ENCODE measurements around the gene LRP1B.
A peak's percentile ranks its signal among the peaks of the same experiment; 100 is the strongest.

LRP1B gene

DNA sequence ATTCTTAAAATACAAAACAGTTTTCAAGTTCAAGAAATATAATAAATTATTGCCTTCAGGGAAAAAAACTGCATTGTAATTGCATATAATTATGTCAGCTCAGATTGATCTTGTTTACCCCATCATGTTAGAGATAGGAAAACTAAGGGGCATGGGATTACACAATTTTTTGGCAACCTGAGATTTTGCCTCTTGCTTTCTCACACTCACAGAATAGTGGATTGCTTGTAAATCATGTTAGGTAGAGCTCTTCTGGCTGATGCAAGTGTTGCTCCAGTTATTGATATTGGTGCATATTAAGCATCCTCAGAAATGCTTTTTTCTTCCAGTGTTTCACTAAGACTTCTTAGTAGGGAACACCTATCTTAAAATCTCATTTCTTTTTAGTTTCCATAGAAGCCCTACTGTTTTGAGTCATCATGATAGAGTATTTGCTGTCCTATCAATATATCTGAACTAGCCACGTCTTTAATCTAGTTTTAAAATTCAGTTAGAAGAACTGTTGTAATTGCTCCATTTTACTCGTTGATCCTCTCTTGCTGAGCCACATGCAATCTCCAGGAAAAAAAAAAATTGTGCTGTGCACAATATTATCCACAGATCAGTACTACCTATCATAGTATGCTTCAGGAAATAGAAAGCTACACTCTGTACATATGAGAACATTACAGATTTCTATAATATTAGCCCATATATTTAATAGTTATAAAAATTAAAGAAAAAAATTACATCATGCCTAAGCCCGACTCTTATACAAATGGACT lies 393.1 kb downstream of the LRP1B start:
- no peak for DNase-seq

DNA sequence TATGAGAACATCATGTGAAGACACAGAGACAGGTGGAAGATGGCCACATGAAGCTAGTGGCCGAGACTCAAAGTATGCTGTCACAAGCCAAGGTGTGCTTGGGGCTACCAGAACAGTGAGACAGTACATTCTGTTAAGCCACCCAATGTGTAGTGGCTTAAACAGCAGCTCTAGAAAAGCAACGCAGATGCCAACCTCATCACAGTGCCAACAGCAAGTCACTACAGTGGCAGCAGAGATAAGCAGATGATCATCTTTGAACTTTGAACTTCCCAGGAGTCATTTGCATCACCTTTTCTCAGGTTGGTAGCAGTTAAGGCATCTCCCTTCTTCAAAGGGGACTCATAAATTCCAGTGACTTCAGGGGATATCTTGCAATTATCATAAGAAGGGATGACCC lies 394.4 kb downstream of the LRP1B start:
- no peak for DNase-seq

DNA sequence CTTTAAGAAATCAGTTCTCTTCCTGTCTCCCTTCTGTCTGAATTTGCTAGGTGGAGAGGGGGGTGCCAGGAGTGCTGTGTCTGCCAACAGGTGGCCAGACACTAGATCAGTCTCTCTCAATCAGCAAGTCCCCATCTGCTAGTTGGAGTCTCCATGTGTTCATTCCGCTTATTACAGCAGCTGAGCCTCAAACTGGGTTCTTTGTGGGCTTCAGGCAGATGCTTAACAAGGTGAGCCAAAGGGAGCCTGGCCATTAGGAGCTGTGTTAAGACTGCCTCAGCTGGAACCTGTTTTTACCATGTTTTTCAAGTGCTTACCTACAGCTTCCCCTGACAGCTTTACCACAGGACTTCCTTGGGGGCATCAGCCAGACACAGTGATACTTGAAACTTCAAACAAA lies 401.9 kb downstream of the LRP1B start:
- no peak for DNase-seq

DNA sequence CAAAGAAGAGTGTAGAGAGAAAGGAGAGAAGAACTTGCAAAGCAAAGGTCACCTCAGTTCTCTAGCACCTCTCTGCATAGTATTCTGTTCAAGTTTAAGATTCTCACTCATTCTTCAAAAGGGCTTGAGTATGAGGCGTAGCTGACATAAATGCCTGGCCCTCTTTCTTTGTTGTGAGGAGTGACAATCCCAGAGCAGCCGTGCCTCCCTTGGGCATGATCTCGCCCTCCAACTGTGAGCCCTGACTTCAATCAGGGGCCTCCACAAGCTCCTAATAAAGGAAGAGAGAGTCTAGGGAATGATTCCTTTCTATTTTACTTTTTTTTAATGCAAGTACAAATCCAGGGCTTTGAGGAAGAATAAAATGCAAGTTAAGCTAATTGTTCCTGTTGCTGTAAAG lies 402.7 kb downstream of the LRP1B start:
- DNase-seq, result no peak

DNA sequence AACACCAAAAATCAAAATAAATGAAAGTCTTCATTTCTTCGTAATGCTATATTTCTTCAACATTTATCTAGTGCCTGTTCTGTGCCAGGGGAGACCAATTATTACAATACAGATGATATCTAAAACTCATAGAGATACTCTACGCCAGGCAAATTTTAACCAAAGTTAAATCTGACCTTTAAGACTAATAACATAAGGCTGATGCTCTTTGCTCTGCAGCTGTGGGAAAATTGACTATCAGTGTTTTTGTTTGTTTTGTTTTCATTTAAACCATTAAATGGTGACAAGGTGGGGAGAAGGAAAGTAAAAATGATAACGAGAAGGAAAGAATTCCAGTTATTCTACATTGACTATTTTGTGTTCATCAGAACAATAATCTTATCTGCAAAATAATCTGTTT lies 406.4 kb downstream of the LRP1B start:
- no peak for DNase-seq

DNA sequence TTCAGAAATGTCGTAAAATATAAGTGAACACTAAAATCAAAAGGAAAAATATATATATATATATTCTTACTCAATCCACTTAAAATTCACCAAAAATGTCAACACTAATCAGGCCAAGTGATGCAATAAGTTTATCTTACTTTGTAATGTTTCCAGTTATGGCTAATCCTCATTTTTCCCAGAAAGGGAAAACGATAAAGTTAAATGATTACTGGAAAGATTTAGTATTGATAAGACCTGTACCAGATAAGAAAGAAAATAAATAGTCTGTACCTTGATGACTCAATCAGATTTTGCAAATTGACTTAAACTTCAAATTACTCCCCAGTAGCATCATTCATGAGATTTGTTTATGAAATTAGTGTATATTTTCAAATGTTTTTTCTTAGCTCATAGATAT lies 407.0 kb downstream of the LRP1B start:
- no peak for DNase-seq

DNA sequence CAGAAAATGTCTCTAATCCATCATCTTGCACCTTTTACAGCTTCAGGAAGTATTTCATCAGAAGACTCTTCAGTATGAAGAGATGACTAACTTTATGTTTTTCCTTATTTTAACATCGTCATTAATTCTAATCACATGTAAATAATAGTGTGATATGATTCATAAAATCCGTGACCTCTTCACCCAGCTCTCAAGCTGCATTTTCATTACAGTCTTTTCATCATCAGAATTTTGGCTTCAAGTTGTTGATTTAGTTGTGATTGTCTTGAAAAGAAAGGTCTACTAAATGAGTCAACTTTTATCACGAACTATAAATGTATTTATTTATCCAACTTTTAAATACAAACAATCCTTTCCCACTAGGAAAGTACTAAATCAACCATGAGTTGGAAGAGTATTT lies 410.3 kb downstream of the LRP1B start:
- DNase-seq, result no peak

DNA sequence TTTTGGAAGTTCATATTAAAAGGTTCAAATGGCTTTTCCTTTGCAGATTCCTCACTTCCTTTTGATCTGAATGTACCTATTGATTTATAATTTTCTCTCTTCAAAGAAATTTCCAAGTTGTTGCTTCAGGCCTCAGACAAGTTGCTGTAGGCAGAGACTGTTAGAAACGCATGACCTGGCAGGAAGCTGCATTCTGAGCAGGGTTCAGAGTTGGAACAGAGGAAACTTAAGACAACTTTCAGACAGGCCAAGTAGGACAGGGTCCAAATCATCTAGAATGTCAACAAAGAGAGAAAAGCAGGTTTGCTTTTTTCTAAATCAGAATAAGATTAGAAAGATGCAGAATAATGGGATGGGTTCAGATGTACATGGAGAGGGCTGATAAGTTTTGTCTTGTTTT lies 416.3 kb downstream of the LRP1B start:
- DNase-seq, result no peak

DNA sequence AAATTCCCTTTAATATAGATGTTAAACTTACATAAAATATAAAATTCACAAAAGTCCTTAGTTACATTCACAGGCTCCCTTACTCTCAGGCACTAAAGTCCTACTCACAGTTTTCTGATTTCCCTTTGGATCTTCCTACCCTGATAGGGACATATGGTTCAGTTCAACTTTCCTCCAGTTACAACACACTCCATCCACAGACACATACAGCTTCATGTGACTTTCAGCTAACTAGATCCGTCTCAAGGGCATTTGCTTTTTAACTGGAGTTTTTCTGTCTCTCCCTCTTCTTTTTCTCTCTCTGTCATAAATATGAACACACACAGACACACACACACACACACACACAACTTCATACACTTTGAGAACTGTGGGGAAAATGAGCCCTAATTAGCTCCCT lies 419.2 kb downstream of the LRP1B start:
- DNase-seq, result no peak

DNA sequence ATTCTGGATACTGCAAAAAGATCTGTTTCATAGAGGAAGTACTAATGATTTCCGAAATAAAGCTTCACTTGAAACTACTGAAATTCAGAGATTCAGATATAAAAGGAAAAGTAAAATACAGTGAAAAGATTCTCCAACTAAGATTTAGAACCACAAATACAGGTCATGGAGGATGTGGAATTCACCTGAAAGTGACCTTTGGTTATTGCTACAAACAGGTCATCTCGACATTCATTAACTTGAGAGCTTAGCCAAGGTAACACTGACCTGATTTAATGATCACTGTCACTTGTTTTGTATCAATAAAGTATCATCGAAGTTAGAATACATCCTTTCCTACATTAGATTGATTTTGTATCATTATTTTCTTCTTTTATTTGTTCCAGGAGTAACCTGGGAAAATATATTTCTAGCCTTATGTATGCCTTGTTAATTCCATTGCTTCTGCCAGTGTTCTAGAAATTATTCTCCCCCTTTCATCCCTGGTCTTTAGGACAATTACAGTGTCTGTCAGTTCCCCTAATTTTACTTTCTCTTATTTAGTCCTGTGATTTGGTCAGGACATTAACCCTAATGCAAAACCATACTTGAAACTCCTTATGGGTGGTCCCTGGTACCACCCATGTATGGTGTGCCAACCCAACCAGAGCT lies 420.1 kb downstream of the LRP1B start:
- DNase-seq, result no peak

DNA sequence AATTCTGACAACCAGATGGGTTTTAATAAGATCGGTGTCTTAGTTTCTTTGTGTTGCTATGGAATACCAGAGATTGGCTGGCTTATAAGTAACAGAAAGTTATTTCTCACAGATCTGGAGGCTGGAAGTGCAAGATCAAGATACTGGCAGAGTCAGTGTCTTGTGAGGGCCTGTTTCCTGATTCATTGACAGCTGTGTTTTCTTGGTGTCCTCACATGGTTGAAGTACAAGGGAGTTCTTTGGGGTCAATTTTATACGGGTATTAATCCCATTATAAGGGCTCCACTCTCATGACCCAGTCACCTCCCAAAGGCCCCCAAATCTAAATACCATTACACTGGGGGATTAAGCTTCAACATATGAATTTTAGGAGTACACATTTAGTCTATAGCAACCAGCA lies 421.1 kb downstream of the LRP1B start:
- no peak for DNase-seq

DNA sequence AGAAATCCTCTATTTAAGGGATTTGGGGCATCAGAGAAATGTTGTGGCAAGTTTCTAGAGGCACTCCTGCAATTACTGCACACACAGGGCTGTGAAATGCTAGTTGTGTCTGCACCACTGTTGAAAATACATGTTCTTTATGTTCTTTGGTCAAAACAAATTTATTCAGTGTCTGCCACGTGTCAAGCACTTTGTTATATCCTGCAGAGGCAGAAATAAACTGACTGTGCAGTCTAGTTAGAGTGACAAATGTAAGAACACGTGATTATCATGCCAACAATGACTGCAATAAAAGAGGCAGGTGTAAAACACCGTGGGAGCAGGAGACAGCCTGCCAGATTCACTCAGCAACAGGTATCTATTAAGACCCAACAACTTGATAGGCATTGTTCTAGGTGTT lies 423.3 kb downstream of the LRP1B start:
- no peak for DNase-seq

DNA sequence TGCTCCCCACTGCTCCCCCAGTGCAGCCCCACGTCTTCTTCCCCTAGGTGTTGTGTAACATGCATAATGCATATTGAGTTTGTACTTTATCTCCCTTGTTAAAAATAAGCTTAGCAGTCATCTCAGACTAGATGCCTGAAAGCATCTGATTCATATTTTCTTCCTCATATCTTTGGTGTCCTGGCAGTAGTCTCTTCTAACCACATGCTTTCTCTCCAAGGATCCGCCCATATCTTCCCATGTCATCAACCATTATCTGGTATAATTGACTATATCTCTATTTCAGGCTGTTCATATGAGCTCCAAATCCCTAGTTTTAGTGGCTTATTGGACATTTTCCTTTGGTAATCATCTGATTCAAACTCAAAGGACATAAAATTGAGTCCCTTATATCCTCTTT lies 426.3 kb downstream of the LRP1B start:
- no peak for DNase-seq

DNA sequence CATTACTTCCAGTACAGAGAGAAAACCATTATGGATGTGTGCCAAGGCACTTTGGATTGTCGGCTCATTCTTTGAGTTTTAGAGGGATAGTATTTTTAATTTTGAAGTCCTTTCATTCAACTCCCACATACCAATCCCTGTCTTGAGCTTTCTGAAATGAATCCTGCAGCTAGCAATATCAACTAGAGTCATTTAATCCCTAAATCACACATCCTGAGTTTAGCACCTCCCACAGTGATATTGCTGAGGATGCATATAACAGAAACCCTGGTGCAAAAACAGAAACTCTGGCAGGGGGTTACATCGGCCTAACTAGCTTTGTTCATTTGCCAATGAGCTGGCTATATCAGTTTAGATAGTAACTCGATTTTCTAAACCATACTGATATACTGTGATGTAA lies 427.3 kb downstream of the LRP1B start:
- DNase-seq, result no peak

DNA sequence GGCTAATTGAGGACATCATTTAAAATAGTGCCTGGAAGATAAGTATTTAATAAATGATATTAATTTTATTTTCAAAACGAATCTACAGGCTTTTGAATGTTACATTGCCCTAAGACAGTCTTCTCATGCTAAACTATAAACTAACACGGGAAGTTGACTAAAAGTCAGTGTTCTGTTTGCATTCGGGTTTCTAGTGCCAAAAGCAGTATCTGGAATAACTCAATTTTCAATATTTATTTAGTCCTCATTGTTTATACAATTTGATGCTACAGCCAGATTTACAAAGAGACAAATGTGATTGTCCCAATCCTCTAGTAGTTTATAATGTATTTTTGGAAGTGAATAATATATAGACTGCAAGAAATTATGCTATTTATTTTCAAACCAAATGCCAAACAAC lies 429.2 kb downstream of the LRP1B start:
- DNase-seq, result no peak

DNA sequence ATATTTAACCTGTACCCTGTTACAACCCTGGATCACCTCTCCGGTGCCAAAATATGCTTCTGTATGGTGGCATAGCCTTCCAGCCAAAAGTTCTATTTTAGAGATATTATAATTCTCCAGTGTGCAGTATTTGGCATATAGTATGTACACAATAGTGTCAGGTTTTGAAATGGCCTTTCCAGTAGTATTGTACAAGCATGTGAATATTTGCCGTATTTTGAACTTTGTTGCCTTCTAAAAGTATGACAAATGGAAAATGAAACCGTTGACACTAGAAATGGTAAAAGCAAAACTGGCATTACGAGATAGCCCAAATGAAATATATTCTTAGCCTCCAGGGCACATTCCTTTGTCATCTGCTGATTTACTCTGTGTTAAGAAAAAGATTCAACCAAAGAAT lies 431.2 kb downstream of the LRP1B start:
- no peak for DNase-seq

DNA sequence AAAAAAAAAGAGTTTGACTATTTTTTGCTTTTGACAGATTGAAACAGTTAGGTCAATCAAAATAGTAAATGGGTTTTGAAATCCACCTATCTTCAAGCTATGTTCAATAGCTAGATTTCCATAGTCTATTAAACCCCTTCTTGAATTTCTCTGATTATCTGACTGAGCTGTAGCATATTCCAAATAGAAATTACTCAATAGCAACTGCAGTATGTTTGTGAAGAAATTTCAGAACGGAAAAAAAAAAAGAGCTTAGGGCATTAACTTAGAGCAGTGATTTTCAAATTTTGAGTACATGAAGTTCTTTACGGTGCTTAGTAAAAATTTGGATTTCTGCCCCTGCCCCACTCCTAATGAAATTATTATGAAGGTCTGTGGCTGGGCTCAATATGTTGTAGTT lies 432.3 kb downstream of the LRP1B start:
- DNase-seq, result no peak

DNA sequence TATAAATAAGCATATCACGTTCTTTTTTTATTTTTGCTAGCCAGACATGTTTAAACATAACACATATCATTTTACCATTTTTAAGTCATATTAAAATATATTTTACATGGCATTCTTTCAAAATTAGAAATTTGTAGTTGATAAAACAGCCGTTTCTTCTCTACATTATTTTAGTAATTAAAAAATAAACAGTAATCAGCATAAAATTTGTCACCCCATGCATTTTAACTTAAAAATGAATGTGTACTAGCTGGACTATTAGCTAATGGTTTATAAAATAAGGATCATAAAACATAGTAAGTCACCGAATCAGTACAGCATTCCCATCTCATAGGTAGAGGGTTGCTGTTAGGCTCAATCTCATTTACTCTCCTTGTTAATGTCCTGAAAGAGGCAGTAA lies 433.8 kb downstream of the LRP1B start:
- no peak for DNase-seq

DNA sequence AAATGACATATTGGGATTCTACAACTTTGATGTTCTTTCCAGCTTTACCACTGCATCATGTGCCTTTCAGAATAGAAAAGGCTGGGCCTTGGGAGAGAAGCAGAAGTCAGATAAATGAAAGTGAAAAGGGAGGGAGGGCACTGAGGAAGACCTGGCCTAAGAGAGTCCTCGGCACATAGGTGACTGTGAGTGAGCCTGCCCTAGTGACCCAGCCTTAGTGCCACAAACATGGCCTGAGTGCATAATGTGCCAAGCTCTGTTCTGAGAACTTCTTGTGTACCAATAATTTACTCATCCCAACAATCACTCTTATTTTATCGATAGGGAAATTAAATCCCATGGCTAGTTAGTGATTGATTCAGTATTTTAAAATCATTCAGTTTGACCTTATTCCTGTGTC lies 436.6 kb downstream of the LRP1B start:
- no peak for DNase-seq

DNA sequence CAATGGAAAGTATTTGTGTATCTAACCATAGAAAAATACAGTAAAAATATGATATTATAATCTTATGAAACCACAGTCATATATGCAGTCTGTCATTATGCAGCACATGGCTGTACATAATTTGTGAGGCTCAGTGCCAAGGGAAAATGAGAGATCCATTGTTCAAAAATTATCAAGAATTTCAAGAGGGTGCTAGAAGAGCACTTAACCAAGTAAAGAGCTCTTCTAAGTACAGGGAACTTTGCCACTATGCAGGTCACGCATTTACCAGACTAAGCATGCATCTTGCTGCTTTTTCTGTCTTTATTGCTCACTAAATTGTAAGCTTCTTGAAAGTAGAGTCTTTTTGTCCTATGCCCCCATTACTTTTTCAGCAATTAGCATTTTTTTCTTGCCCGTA lies 438.0 kb downstream of the LRP1B start:
- peak; percentile 2 to 22 for DNase-seq

DNA sequence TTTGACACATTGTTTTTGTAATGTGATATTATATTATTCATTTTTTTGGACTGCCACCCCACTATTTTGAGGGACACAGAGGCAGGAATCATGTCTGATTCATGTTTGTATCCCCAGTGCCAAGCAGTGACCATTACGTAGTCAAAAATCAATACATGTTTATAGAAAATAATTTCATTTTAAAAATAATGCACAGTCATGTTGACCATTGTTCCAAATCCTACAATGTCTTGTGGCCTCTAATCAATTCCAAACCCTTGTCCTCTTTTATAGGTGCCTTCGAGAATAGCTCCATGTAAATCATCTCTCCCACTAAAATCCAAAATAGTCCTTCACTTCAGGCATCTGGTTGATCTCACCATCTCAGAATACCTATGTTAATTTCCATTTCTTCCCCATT lies 454.7 kb downstream of the LRP1B start:
- DNase-seq, result no peak

DNA sequence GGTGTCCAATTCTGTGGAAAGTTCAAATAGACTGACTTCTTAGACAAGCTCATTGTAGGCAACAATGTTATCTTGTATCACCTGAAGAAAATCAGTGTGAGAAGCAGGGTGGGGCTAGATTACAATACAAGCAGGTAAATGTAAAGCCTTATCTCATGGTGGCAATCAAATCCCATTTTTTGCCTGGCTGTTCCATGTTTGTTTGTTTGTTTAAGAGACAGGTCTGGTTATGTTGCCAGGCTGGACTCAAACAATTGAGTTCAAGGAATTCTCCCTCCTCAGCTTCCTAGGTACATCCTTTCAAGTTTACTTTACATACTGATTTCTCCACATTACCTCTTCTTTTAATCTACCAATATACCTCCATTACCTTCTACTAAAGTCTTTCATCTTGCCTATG lies 464.6 kb downstream of the LRP1B start:
- DNase-seq, result no peak

DNA sequence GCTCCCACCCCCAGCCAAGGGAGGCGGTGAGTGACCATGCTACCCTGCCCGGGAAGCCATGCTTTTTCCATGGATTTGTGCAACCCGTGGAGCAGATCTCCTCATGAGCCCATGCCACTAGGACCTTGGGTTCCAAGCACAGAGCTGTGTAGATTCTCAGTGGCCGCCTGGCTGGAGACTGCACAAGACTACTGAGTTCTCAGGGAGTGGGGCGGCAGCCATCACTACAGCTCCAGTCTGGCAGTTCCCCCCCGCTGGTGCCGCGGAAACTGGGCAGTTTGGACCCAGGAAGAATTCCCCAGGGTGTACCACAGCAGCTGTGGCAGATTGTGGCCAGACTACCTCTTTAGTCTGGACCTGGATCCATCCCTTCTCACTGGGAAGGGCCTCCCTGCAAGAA lies 470.6 kb downstream of the LRP1B start:
- DNase-seq, result no peak

DNA sequence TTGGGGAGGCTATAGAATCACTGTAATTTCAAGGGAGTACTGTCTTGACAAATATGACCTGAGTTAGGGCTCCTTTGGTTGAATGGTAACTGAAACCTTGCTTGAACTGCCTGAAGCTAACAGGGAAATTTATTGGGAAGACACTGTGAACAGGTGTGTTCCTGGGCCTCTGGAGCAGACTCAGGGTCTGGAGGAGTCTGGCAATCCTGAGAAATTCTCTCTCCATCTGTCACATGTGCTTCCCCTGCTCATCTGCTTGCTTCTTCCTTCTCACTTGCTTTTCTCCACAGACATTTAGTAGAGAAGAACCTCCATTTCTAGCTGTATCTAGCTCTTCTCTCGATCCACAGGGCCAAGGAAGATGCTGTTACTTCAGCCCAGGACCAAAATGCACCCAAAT lies 476.5 kb downstream of the LRP1B start:
- DNase-seq, result no peak

DNA sequence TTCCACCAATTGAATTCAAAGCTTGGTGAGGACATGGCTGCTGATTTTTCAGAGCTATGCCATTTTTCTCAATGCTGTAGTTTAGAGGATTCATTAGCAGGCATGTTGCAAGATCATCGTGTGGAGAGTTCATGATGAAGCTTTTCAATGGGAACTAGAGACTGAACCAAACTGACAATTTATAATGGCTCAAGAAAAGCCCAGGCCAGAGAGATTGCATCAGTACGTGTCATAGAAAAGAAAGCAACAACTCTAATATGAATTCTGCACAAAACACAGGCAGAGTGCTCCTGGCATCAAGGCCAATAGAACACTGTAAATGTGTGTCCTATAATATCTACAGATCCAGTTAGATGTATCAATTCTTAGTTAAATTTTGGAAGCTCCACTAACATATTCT lies 477.6 kb downstream of the LRP1B start:
- DNase-seq, result no peak
